Activated naive CD4-positive, alpha-beta T cell (primary cell): ENCODE measurements around the gene CGNL1.

ENCODE experiments used
- DNase-seq, 4 experiments: peaks; one replicate each; lab custom pipeline; 2025; lab: John Stamatoyannopoulos, UW

CGNL1 gene

GRCh38 chr15:57527382-57528091 lies 151.2 kb downstream of the CGNL1 start:
- DNase-seq, result no peak

- DNase-seq, result no peak
Observed at GRCh38 chr15:57528940-57529565, 152.7 kb downstream of the CGNL1 start.

GRCh38 chr15:57529748-57530147 lies 153.4 kb downstream of the CGNL1 start:
- DNase-seq, result no peak

- DNase-seq, result no peak
Observed at GRCh38 chr15:57532731-57533447, 156.6 kb downstream of the CGNL1 start.

GRCh38 chr15:57533448-57533799 lies 157.1 kb downstream of the CGNL1 start:
- DNase-seq, result no peak

- no peak for DNase-seq
Observed at GRCh38 chr15:57534281-57534680, 158.0 kb downstream of the CGNL1 start.

- DNase-seq, result no peak
Observed at GRCh38 chr15:57537072-57537471, 160.8 kb downstream of the CGNL1 start.

GRCh38 chr15:57537488-57538264 lies 161.4 kb downstream of the CGNL1 start:
- DNase-seq, result no peak

GRCh38 chr15:57538265-57538529 lies 161.9 kb downstream of the CGNL1 start:
- DNase-seq, result no peak

- no peak for DNase-seq
Observed at GRCh38 chr15:57538821-57539220, 162.5 kb downstream of the CGNL1 start.

- DNase-seq, result no peak
Observed at GRCh38 chr15:57540211-57540610, 163.9 kb downstream of the CGNL1 start.

- no peak for DNase-seq
Observed at GRCh38 chr15:57540736-57541135, 164.4 kb downstream of the CGNL1 start.

GRCh38 chr15:57541271-57541670 lies 165.0 kb downstream of the CGNL1 start:
- DNase-seq, result no peak

GRCh38 chr15:57541805-57542504 lies 165.7 kb downstream of the CGNL1 start:
- DNase-seq, result peak in 1 of 4 experiments; percentile 10

- no peak for DNase-seq
Observed at GRCh38 chr15:57542505-57542817, 166.2 kb downstream of the CGNL1 start.

GRCh38 chr15:57544848-57545480 lies 168.7 kb downstream of the CGNL1 start:
- DNase-seq, result no peak

GRCh38 chr15:57545995-57546394 lies 169.7 kb downstream of the CGNL1 start:
- no peak for DNase-seq

GRCh38 chr15:57547243-57547755 lies 171.0 kb downstream of the CGNL1 start:
- no peak for DNase-seq

GRCh38 chr15:57548351-57548750 lies 172.0 kb downstream of the CGNL1 start:
- DNase-seq, result no peak

- DNase-seq, result no peak
Observed at GRCh38 chr15:57548835-57549234, 172.5 kb downstream of the CGNL1 start.

- no peak for DNase-seq
Observed at GRCh38 chr15:57549935-57550334, 173.6 kb downstream of the CGNL1 start.

- DNase-seq, result no peak
Observed at GRCh38 chr15:57550640-57551039, 174.3 kb downstream of the CGNL1 start.
